WTC11 (cell line): ENCODE results near the gene LCTL. TPM values are rescaled to one million over a fixed set of nuclear protein-coding genes. Genes with fewer than 3 reads are reported as not detected.

Experiments used
- ATAC-seq: fragments of 200-7000 bp; cut with Tn5 transposase; 2 replicates; pipeline ENCODE4 v1.10.0; 2021; ENCODE audit warnings: mild to moderate bottlenecking, moderate library complexity
- CTCF ChIA-PET: fragments of 300-600 bp; sonication (Branson Sonifier 250); formaldehyde crosslinking; loops from one replicate; lab custom pipeline; 2021; ENCODE audit warnings: antibody characterized with exemption; lab: Charles Lee
- POLR2A ChIA-PET: fragments of 350-600 bp; sonication (Branson Sonifier 250); formaldehyde crosslinking; loops from one replicate; lab custom pipeline; 2021; ENCODE audit warnings: antibody characterized with exemption; lab: Charles Lee
- DNase-seq: peaks from one replicate; pipeline ENCODE4 v3.0.0; 2021; ENCODE audit warnings: low spot score
- H3K27ac Mint-ChIP-seq: 2 replicates; pipeline ENCODE4 v1.8.0; 2021; ENCODE audit warnings: mixed read lengths
- H3K27me3 Mint-ChIP-seq: 2 replicates; pipeline ENCODE4 v1.8.0; 2021; ENCODE audit warnings: low read depth, mild to moderate bottlenecking, moderate library complexity, mixed read lengths
- H3K36me3 Mint-ChIP-seq: 2 replicates; pipeline ENCODE4 v1.8.0; 2021; ENCODE audit warnings: mixed read lengths
- H3K4me1 Mint-ChIP-seq: 2 replicates; pipeline ENCODE4 v1.8.0; 2022; ENCODE audit warnings: mixed read lengths
- H3K4me3 Mint-ChIP-seq: 2 replicates; pipeline ENCODE4 v1.8.0; 2021; ENCODE audit warnings: mild to moderate bottlenecking, moderate library complexity, mixed read lengths
- H3K9me3 Mint-ChIP-seq: 2 replicates; pipeline ENCODE4 v1.8.0; 2021; ENCODE audit warnings: mixed read lengths
- E2F1 ChIP-seq: sonication (generic); formaldehyde crosslinking; IDR thresholded peaks from 2 replicates; pipeline ENCODE4 v1.8.0; 2022; ENCODE audit warnings: mild to moderate bottlenecking, missing genetic modification reagents
- E2F4 ChIP-seq: sonication (generic); formaldehyde crosslinking; IDR thresholded peaks from 2 replicates; pipeline ENCODE4 v1.8.1; 2022; ENCODE audit warnings: low read depth, mild to moderate bottlenecking, moderate library complexity, missing genetic modification reagents, borderline replicate concordance
- GABPB1 ChIP-seq: sonication (generic); formaldehyde crosslinking; IDR thresholded peaks from 2 replicates; pipeline ENCODE4 v1.8.1; 2023; ENCODE audit warnings: mild to moderate bottlenecking, missing genetic modification reagents
- GTF2I ChIP-seq: fragments of 250-450 bp; sonication (Bioruptor Pico); conservative IDR thresholded peaks from 2 replicates; pipeline ENCODE4 v1.4.0; 2021; ENCODE audit warnings: mild to moderate bottlenecking
- IRF1 ChIP-seq: sonication (generic); formaldehyde crosslinking; IDR thresholded peaks from 2 replicates; pipeline ENCODE4 v1.8.0; 2023; ENCODE audit warnings: missing genetic modification reagents
- JAZF1 ChIP-seq: fragments of 250-450 bp; sonication (Bioruptor Pico); IDR thresholded peaks from 2 replicates; pipeline ENCODE4 v1.9.0; 2021; ENCODE audit warnings: moderate library complexity, mild to moderate bottlenecking, inconsistent platforms
- NFATC4 ChIP-seq: fragments of 250-450 bp; sonication (Bioruptor Pico); IDR thresholded peaks from 2 replicates; pipeline ENCODE4 v1.9.0; 2021; ENCODE audit warnings: mild to moderate bottlenecking
- NR1H2 ChIP-seq: sonication (generic); formaldehyde crosslinking; IDR thresholded peaks from 2 replicates; pipeline ENCODE4 v1.9.0; 2021; ENCODE audit warnings: mild to moderate bottlenecking, moderate library complexity, missing genetic modification reagents
- PRDM15 ChIP-seq: sonication (generic); formaldehyde crosslinking; IDR thresholded peaks from 2 replicates; pipeline ENCODE4 v1.8.0; 2022; ENCODE audit warnings: missing genetic modification reagents
- PRRX2 ChIP-seq: fragments of 250-450 bp; sonication (Bioruptor Pico); IDR thresholded peaks from 2 replicates; pipeline ENCODE4 v1.8.0; 2021; ENCODE audit warnings: mild to moderate bottlenecking
- RORB ChIP-seq: fragments of 250-450 bp; sonication (Bioruptor Pico); IDR thresholded peaks from 2 replicates; pipeline ENCODE4 v1.9.0; 2021; ENCODE audit warnings: mild to moderate bottlenecking
- SMAD3 ChIP-seq: sonication (generic); formaldehyde crosslinking; IDR thresholded peaks from 2 replicates; pipeline ENCODE4 v1.8.0; 2022; ENCODE audit warnings: missing genetic modification reagents, mild to moderate bottlenecking, borderline replicate concordance
- SOX15 ChIP-seq: fragments of 250-450 bp; sonication (Bioruptor Pico); IDR thresholded peaks from 2 replicates; pipeline ENCODE4 v1.9.0; 2021; ENCODE audit warnings: mild to moderate bottlenecking
- TCF7 ChIP-seq: sonication (generic); formaldehyde crosslinking; IDR thresholded peaks from 2 replicates; pipeline ENCODE4 v1.8.0; 2022; ENCODE audit warnings: mild to moderate bottlenecking, low read depth, missing genetic modification reagents, moderate library complexity
- TEAD4 ChIP-seq: sonication (generic); formaldehyde crosslinking; IDR thresholded peaks from 2 replicates; pipeline ENCODE4 v1.8.0; 2022; ENCODE audit warnings: mild to moderate bottlenecking, missing genetic modification reagents
- ZNF121 ChIP-seq: sonication (generic); formaldehyde crosslinking; IDR thresholded peaks from 2 replicates; pipeline ENCODE4 v1.8.0; 2023; ENCODE audit warnings: missing genetic modification reagents
- ZNF423 ChIP-seq: fragments of 250-450 bp; sonication (Bioruptor Pico); IDR thresholded peaks from 2 replicates; pipeline ENCODE4 v2.1.2; 2022; ENCODE audit warnings: mild to moderate bottlenecking, moderate library complexity
- ZSCAN18 ChIP-seq: fragments of 250-450 bp; sonication (Bioruptor Pico); IDR thresholded peaks from 2 replicates; pipeline ENCODE4 v2.1.2; 2022; ENCODE audit warnings: mild to moderate bottlenecking, moderate library complexity
- total RNA-seq: library from RNA; stranded (reverse); gene quantifications from 3 replicates; pipeline ENCODE4 v1.2.3, GENCODE V29; 2021
- TF ChIP-seq, protein P1 (sequence below): fragments of 250-450 bp; sonication (Bioruptor Pico); IDR thresholded peaks from 2 replicates; pipeline ENCODE4 v1.9.0; 2021; ENCODE audit warnings: mild to moderate bottlenecking

Gene LCTL
- total RNA-seq, 1 experiment from 2014 or later, result 2.2 TPM

DNA sequence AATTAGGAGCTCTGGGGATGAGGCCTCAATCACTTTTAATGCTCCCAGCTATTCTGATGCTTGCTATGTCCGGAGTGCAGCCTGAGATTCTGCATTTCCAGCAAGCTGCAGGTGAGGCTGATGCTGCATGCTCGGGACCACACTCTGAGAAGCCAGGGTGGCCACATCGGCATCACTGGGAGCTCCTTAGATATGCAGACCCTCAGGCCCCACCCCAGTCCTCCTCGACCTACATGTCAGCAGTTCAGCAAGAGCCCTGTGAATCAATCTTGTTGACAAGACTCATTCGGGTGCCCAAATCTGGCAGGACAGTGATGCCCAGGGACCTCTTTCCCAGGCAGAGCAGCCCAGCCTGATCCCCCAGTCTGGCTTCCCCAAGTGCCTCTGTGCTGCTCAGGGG is 44.1 kb upstream of the LCTL start (continued):
- TF ChIP-seq E2F1 (CRISPR knock-in tag) (no peak), ZNF121 (CRISPR knock-in tag) (no peak), E2F4 (CRISPR knock-in tag) (no peak), IRF1 (no peak), PRDM15 (CRISPR knock-in tag) (no peak), ZSCAN18 (CRISPR knock-in tag) (no peak), PRRX2 (CRISPR knock-in tag) (no peak), SMAD3 (CRISPR knock-in tag) (no peak)

GRCh38 chr15:66608881-66609280 is 43.1 kb upstream of the LCTL start:
- no peak for DNase-seq
- Mint-ChIP-seq H3K27me3 (no peaks in the 10 kb centered on the region), H3K9me3 (no peaks in the 10 kb centered on the region), H3K4me3 (no peak overlapping the region), H3K4me1 (peaks cover 5% of the 10 kb centered on the region; the same call in 1 of the 2 replicates), H3K27ac (no peak overlapping the region), H3K36me3 (no peaks in the 10 kb centered on the region)
- ChIA-PET POLR2A (interaction anchor here (0.7 kb wide), 1 partner anchor 99 kb away, joined by 3 read pairs; no protein-coding TSS in a partner anchor), CTCF (interaction anchor here (0.5 to 3.4 kb wide), 5 partner anchors 10 to 164 kb away, joined by 3 to 11 read pairs (median 6); no protein-coding TSS in a partner anchor)
- TF ChIP-seq, protein P1, sequence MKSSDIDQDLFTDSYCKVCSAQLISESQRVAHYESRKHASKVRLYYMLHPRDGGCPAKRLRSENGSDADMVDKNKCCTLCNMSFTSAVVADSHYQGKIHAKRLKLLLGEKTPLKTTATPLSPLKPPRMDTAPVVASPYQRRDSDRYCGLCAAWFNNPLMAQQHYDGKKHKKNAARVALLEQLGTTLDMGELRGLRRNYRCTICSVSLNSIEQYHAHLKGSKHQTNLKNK (CRISPR knock-in tag), result no peak
- TF ChIP-seq SOX15 (CRISPR knock-in tag) (no peak), JAZF1 (CRISPR knock-in tag) (no peak), RORB (no peak), TEAD4 (CRISPR knock-in tag) (no peak), ZNF423 (no peak), NFATC4 (CRISPR knock-in tag) (no peak), TCF7 (CRISPR knock-in tag) (no peak), GABPB1 (CRISPR knock-in tag) (no peak), NR1H2 (CRISPR knock-in tag) (no peak), GTF2I (CRISPR knock-in tag) (no peak)
- no peak for ATAC-seq
